Measurements from ENCODE around the gene ANKRD31.
"Not testable (repeated sequence)": the region's sequence is repeated elsewhere in the genome, so short reads cannot be mapped to it uniquely, and the experiment has no call there.

The ANKRD31 gene

GRCh38 chr5:75142566-75143136 lies 94.0 kb downstream of the ANKRD31 start:
- DNase-seq (ENCODE audit: low read depth, low spot score): no peak

- DNase-seq (ENCODE audit: low read depth, low spot score): no peak
Observed at GRCh38 chr5:75140277-75140676, 96.4 kb downstream of the ANKRD31 start.

GRCh38 chr5:75138689-75139088 lies 98.0 kb downstream of the ANKRD31 start:
- DNase-seq (ENCODE audit: low read depth, low spot score): no peak

- no peak for DNase-seq (ENCODE audit: low read depth, low spot score)
Observed at GRCh38 chr5:75130818-75131349, 105.8 kb downstream of the ANKRD31 start.

GRCh38 chr5:75116856-75117255 lies 119.8 kb downstream of the ANKRD31 start:
- no peak for DNase-seq (ENCODE audit: low read depth, low spot score)

- DNase-seq (ENCODE audit: low read depth, low spot score): not testable (repeated sequence)
Observed at GRCh38 chr5:75114311-75114710, 122.4 kb downstream of the ANKRD31 start.

- no peak for DNase-seq (ENCODE audit: low read depth, low spot score)
Observed at GRCh38 chr5:75113354-75114113, 123.1 kb downstream of the ANKRD31 start.

- DNase-seq (ENCODE audit: low read depth, low spot score): no peak
Observed at GRCh38 chr5:75108931-75109596, 127.6 kb downstream of the ANKRD31 start.

- no peak for DNase-seq (ENCODE audit: low read depth, low spot score)
Observed at GRCh38 chr5:75108515-75108914, 128.2 kb downstream of the ANKRD31 start.

- DNase-seq (ENCODE audit: low read depth, low spot score): not testable (repeated sequence)
Observed at GRCh38 chr5:75095956-75096355, 140.7 kb downstream of the ANKRD31 start.

GRCh38 chr5:75091597-75091996 lies 145.1 kb downstream of the ANKRD31 start:
- no peak for DNase-seq (ENCODE audit: low read depth, low spot score)

GRCh38 chr5:75089662-75090061 lies 147.0 kb downstream of the ANKRD31 start:
- DNase-seq (ENCODE audit: low read depth, low spot score): no peak

- DNase-seq (ENCODE audit: low read depth, low spot score): no peak
Observed at GRCh38 chr5:75089137-75089536, 147.5 kb downstream of the ANKRD31 start.

- DNase-seq (ENCODE audit: low read depth, low spot score): no peak
Observed at GRCh38 chr5:75088648-75089047, 148.0 kb downstream of the ANKRD31 start.

GRCh38 chr5:75081510-75081909 lies 155.2 kb downstream of the ANKRD31 start:
- no peak for DNase-seq (ENCODE audit: low read depth, low spot score)

GRCh38 chr5:75079346-75079745 lies 157.3 kb downstream of the ANKRD31 start:
- DNase-seq (ENCODE audit: low read depth, low spot score): not testable (repeated sequence)

- DNase-seq (ENCODE audit: low read depth, low spot score): no peak
Observed at GRCh38 chr5:75078027-75078426, 158.7 kb downstream of the ANKRD31 start.

GRCh38 chr5:75072061-75072460 lies 164.6 kb downstream of the ANKRD31 start:
- DNase-seq (ENCODE audit: low read depth, low spot score): no peak

- no peak for DNase-seq (ENCODE audit: low read depth, low spot score)
Observed at GRCh38 chr5:75071100-75071499, 165.6 kb downstream of the ANKRD31 start.

- no peak for DNase-seq (ENCODE audit: low read depth, low spot score)
Observed at GRCh38 chr5:75067434-75067833, 169.2 kb downstream of the ANKRD31 start.

GRCh38 chr5:75062925-75063531 lies 173.7 kb downstream of the ANKRD31 start:
- no peak for DNase-seq (ENCODE audit: low read depth, low spot score)

GRCh38 chr5:75059912-75060545 lies 176.6 kb downstream of the ANKRD31 start:
- DNase-seq (ENCODE audit: low read depth, low spot score): no peak
